ENCODE measurements around the gene SPTSSB. TPM values are rescaled to one million over a fixed set of nuclear protein-coding genes. Genes with fewer than 3 reads are reported as not detected.

The SPTSSB gene
- total and polyA plus RNA-seq, 2 donors from 2014 or later = 0.52 to 7.8 TPM

- DNase-seq (peak in 1 of 5 donors; percentile 30), FAIRE-seq (no peak)
- no peak overlapping the region for H3K27ac ChIP-seq (ENCODE audit: low read depth in 2 of 2, low read length in 2 of 2)
- no peaks in the 10 kb centered on the region for H3K4me1 ChIP-seq (ENCODE audit: control insufficient read depth in 2 of 3, insufficient read depth in 2 of 3, low read depth in 1 of 3, low read length in 3 of 3)
- intact Hi-C loops (cut with DNase I) = no loop called here
- TF ChIP-seq, protein P1, sequence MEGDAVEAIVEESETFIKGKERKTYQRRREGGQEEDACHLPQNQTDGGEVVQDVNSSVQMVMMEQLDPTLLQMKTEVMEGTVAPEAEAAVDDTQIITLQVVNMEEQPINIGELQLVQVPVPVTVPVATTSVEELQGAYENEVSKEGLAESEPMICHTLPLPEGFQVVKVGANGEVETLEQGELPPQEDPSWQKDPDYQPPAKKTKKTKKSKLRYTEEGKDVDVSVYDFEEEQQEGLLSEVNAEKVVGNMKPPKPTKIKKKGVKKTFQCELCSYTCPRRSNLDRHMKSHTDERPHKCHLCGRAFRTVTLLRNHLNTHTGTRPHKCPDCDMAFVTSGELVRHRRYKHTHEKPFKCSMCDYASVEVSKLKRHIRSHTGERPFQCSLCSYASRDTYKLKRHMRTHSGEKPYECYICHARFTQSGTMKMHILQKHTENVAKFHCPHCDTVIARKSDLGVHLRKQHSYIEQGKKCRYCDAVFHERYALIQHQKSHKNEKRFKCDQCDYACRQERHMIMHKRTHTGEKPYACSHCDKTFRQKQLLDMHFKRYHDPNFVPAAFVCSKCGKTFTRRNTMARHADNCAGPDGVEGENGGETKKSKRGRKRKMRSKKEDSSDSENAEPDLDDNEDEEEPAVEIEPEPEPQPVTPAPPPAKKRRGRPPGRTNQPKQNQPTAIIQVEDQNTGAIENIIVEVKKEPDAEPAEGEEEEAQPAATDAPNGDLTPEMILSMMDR (IDR thresholded peaks at IDR 0.05; ENCODE audit: borderline replicate concordance, extremely low read depth, insufficient read depth) = no peak
- no peak overlapping the region for H3K9ac ChIP-seq (ENCODE audit: low read length in 3 of 3)
- no peaks in the 10 kb centered on the region for H3K36me3 ChIP-seq (ENCODE audit: control insufficient read depth in 2 of 3, insufficient read depth in 3 of 3, low read length in 3 of 3)
- H3K4me3 ChIP-seq (ENCODE audit: low read length in 3 of 3) = no peak overlapping the region
- no peaks in the 10 kb centered on the region for H3K27me3 ChIP-seq (ENCODE audit: control insufficient read depth, insufficient read depth, low read length)
- no peaks in the 10 kb centered on the region for H3K9me3 ChIP-seq (ENCODE audit: control insufficient read depth in 2 of 3, insufficient read depth in 1 of 3, low read length in 3 of 3)
These were observed 26.3 kb downstream of the SPTSSB start for GRCh38 chr3:161345023-161345422.

- Histone ChIP-seq H3K9me3 (ENCODE audit: control insufficient read depth in 2 of 3, insufficient read depth in 1 of 3, low read length in 3 of 3) (no peaks in the 10 kb centered on the region), H3K27ac (ENCODE audit: low read depth in 2 of 2, low read length in 2 of 2) (no peak overlapping the region), H3K27me3 (ENCODE audit: control insufficient read depth, insufficient read depth, low read length) (no peaks in the 10 kb centered on the region), H3K4me3 (ENCODE audit: low read length in 3 of 3) (no peak overlapping the region), H3K4me1 (ENCODE audit: control insufficient read depth in 2 of 3, insufficient read depth in 2 of 3, low read depth in 1 of 3, low read length in 3 of 3) (no peaks in the 10 kb centered on the region), H3K9ac (ENCODE audit: low read length in 3 of 3) (no peak overlapping the region), H3K36me3 (ENCODE audit: control insufficient read depth in 2 of 3, insufficient read depth in 3 of 3, low read length in 3 of 3) (no peaks in the 10 kb centered on the region)
- FAIRE-seq = no peak
- intact Hi-C loops (cut with DNase I) = no loop called here
- TF ChIP-seq, protein P1 (IDR thresholded peaks at IDR 0.05; ENCODE audit: borderline replicate concordance, extremely low read depth, insufficient read depth) = no peak
- DNase-seq = no peak
These were observed 27.3 kb downstream of the SPTSSB start for GRCh38 chr3:161343986-161344385.

DNA sequence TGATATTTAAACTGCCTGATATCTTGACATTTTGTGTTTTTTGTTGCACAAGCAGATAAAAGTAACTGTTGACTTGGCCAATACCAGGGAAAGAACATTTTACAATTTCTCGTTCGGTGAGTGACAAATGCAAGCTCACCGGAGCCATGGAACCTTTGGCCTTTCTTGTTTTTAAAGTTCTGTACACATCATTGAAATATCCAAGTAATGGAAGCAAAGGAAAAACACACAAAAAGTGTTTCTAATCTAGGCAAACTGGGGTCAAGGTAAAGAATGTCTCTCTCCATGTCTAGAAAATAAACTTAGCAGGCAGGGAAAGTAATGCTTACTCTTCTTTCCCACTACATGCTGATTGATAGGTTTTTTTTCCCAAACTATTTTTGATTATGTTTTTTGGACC is 27.8 kb downstream of the SPTSSB start:
- no peaks in the 10 kb centered on the region for H3K27me3 ChIP-seq (ENCODE audit: control insufficient read depth, insufficient read depth, low read length)
- intact Hi-C loops (cut with DNase I) = no loop called here
- no peak overlapping the region for H3K27ac ChIP-seq (ENCODE audit: low read depth in 2 of 2, low read length in 2 of 2)
- H3K9me3 ChIP-seq (ENCODE audit: control insufficient read depth in 2 of 3, insufficient read depth in 1 of 3, low read length in 3 of 3) = no peaks in the 10 kb centered on the region
- no peaks in the 10 kb centered on the region for H3K36me3 ChIP-seq (ENCODE audit: control insufficient read depth in 2 of 3, insufficient read depth in 3 of 3, low read length in 3 of 3)
- H3K4me1 ChIP-seq (ENCODE audit: control insufficient read depth in 2 of 3, insufficient read depth in 2 of 3, low read depth in 1 of 3, low read length in 3 of 3) = no peaks in the 10 kb centered on the region
- no peak for DNase-seq
- H3K4me3 ChIP-seq (ENCODE audit: low read length in 3 of 3) = no peak overlapping the region
- no peak for FAIRE-seq
- TF ChIP-seq, protein P1 (IDR thresholded peaks at IDR 0.05; ENCODE audit: borderline replicate concordance, extremely low read depth, insufficient read depth) = no peak
- H3K9ac ChIP-seq (ENCODE audit: low read length in 3 of 3) = no peak overlapping the region

GRCh38 chr3:161342629-161343028 is 28.7 kb downstream of the SPTSSB start:
- Histone ChIP-seq H3K9ac (ENCODE audit: low read length in 3 of 3) (no peak overlapping the region), H3K27ac (ENCODE audit: low read depth in 2 of 2, low read length in 2 of 2) (no peak overlapping the region), H3K4me3 (ENCODE audit: low read length in 3 of 3) (no peak overlapping the region), H3K27me3 (ENCODE audit: control insufficient read depth, insufficient read depth, low read length) (no peaks in the 10 kb centered on the region), H3K9me3 (ENCODE audit: control insufficient read depth in 2 of 3, insufficient read depth in 1 of 3, low read length in 3 of 3) (no peaks in the 10 kb centered on the region), H3K36me3 (ENCODE audit: control insufficient read depth in 2 of 3, insufficient read depth in 3 of 3, low read length in 3 of 3) (no peaks in the 10 kb centered on the region), H3K4me1 (ENCODE audit: control insufficient read depth in 2 of 3, insufficient read depth in 2 of 3, low read depth in 1 of 3, low read length in 3 of 3) (no peaks in the 10 kb centered on the region)
- DNase-seq (no peak), FAIRE-seq (no peak)
- TF ChIP-seq, protein P1 (IDR thresholded peaks at IDR 0.05; ENCODE audit: borderline replicate concordance, extremely low read depth, insufficient read depth) = no peak
- intact Hi-C loops (cut with DNase I) = no loop called here
